ENCODE measurements around the gene GTF2IRD1.
"Not testable (repeated sequence)": the region's sequence is repeated elsewhere in the genome, so short reads cannot be mapped to it uniquely, and the experiment has no call there.

Gene GTF2IRD1

DNA sequence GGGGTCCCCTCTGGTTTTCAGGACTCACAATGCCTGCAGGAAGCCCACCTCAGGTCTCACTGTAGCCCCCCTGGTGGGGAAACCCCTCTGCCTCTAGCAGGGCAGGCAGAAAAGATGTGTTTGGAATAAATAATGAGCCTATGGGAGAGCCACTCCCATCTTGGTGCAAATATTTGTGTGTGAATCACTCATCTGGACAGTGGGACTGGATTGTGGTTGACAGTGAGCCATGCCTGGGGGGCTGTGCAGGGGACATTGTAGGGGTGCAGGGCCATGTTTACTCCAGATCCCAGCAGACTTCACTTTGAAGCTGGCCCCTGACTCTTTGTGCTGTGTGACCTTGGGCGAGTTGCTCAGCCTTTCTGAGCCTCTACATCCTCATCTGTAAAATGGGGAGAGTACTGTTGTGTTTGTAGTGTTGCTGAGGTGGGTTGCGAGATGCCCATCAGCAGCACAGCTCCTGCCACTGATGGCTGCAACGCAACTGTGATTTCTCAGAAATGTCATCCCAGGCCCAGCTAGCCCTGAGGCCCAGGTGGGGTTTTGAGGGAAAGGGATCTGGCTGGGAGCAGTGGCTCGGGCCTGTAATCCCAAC is 20.7 kb downstream of the GTF2IRD1 start:
- DNase-seq, result peak; percentile 49

GRCh38 chr7:74475243-74475986 is 21.7 kb downstream of the GTF2IRD1 start:
- no peak for DNase-seq

DNA sequence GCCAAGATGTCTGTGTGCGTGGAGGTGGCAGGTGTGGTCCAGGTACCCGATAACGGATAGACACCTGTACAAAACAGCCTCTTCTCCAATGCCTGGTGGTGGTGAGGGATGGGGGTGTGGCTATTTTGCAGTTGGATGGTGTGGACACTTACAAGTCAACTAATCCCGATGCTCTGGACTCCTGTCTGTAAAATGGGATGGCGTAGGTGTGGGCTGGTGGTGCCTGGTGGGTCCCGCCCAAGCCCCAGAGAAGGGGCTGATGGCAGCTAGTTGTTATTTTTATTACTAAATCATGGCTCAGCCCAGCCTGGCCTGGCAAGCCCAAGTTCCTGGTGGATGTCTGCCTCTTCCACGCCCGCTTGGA is 22.3 kb downstream of the GTF2IRD1 start:
- no peak for DNase-seq

GRCh38 chr7:74476626-74477025 is 22.9 kb downstream of the GTF2IRD1 start:
- DNase-seq, result no peak

DNA sequence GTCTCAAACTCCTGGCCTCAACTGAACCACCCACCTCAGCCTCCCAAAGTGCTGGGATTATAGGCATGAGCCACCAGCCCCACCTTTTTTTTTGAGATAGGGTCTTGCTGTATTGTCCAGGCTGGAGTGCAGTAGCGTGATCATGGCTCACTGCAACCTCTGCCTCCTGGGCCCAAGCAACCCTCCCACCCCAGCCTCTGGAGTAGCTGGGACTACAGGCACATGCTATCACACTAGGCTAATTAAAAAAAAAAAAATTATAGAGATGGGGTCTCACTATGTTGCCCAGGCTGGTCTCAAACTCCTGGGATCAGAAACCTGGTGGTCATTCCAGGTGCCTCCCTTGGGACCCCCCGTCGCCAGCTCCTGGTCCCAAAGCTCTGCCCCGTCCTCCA is 25.0 kb downstream of the GTF2IRD1 start:
- no peak for DNase-seq

GRCh38 chr7:74479066-74479781 is 25.5 kb downstream of the GTF2IRD1 start:
- DNase-seq, result no peak

- DNase-seq, result peak; percentile 69
Measured at GRCh38 chr7:74479961-74480829, 26.5 kb downstream of the GTF2IRD1 start.

DNA sequence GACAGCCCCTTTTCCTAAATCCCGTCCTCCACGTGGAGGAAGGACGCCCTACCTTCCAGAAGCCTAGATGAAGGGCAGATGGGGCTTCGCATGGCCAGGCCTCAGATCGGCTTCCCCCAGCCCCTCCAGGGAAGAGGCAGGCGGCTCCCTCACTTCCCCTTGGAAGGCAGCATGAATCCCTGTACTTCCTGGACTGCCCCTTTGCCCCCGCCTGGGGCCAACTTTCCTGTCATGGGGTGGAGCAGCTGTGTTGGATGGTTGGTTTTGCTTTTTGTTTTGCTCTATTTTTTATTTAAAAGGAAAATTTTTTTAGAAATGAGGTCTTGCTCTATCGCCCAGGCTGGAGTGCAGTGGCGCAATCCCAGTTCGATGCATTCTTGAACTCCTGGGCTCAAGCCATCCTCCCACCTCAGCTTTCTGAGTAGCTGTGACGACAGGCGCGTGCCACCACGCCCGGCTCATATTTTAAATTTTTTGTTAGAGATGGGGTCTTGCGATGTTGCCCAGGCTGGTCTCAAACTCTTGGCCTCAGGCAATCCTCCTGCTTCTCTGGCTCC is 27.2 kb downstream of the GTF2IRD1 start:
- DNase-seq, result peak; percentile 42

GRCh38 chr7:74481458-74482196 is 27.9 kb downstream of the GTF2IRD1 start:
- no peak for DNase-seq

DNA sequence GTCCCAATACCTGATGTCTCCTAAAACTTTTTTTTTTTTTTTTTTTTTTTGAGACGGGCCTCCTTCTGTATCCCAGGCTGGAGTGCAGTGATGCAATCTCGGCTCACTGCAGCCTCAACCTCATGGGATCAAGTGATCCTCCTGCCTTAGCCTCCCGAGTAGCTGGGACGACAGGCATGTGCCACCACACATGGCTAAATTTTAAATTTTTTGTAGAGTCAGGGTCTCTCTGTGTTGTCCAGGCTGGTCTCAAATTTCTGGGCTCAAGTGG is 28.4 kb downstream of the GTF2IRD1 start:
- DNase-seq, result no peak

DNA sequence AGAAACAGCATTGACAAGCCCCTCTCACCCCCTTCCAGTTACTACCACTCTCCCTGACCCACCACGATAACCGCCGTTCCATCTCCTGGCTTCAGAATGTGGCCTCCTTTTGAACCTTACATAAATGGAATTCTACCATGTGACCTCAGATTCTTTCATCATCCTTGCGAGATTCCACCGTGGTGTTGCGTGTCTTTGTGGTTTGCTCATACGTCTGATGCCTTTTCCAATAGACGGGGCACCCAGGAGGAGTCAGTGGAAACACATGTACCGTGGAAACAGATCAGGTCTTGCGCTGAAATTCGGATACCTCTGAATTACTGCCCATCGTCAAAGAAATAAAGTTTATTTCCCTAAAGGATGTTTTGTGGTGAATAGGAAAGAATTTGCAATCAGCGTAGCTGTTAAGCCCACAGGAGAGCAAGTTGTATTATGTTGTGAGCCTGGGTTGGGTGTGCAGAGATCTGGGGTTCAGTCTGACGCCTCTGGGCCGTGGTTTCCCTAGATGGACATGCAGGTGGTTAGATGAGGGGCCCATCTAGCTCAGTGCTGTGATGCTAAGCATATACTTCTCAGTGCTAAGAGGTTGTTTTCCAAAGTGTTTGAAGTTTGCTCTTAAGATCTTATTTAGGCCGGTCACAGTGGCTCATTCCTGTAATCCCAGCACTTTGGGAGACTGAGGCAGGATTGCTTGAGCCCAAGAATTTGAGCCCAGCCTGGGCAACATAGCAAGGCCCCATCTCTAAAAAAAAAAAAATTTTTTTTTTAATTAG is 29.1 kb downstream of the GTF2IRD1 start:
- peak; percentile 93 for DNase-seq

DNA sequence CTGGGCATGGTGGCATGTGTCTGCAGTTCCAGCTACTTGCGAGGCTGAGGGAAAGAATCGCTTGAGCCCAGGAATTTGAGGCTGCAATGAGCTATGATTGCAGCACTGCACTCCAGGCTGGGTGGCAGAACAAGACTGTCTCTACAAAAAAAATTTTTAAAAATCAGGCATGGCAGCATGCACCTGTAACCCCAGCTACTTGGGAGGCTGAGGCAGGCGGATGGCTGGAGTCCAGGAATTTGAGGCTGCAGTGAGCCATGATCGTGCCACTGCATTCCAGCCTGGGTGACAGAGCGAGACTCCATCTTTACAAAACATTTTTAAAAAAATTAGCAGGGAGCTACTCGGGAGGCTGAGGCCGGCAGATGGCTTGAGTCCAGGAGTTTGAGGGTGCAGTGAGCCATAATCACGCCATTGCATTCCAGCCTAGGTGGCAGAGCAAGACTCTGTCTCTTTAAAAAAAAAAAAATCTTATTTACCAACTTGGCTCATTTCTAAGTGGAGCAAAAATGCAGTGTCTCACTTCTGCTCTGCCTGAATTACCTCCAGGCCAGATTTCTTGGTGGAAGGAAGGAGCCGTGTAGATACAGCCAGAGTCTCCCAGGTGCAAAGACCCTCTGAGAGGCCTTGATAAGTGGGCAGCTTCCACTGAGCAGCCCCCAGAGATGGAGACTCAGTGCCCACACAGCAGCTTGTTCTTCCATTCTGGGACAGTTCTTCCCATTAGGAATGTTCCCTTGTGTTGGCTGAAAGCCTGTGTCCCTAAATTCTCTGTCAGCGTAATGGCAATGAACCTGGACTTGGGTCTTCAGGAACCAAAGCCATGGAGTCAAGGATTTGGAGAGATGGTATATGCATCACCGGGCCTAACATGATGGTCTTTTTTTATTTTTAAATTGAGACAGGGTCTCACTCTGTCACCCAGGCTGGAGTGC is 30.0 kb downstream of the GTF2IRD1 start:
- DNase-seq, result peak; percentile 84

- DNase-seq, result no peak
Measured at GRCh38 chr7:74485611-74486010, 31.9 kb downstream of the GTF2IRD1 start.

GRCh38 chr7:74488518-74489030 is 34.9 kb downstream of the GTF2IRD1 start:
- not testable (repeated sequence) for DNase-seq

GRCh38 chr7:74489997-74490945 is 36.6 kb downstream of the GTF2IRD1 start:
- no peak for DNase-seq

DNA sequence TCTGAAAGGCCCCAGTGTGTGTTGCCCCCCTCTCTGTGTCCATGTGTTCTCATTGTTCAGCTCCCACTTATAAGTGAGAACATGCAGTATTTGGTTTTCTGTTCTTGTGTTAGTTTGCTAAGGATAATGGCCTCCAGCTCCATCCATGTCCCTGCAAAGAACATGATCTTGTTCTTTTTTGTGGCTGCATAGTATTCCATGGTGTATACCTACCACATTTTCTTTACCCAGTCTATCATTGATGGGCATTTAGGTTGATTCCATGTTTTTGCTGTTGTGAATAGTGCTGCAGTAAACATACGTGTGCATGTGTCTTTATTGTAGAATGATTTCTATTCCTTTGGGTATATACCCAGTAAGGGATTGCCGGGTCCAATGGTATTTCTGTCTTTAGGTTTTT is 37.8 kb downstream of the GTF2IRD1 start:
- not testable (repeated sequence) for DNase-seq

- no peak for DNase-seq
Measured at GRCh38 chr7:74493295-74493694, 39.6 kb downstream of the GTF2IRD1 start.

GRCh38 chr7:74494076-74494548 is 40.4 kb downstream of the GTF2IRD1 start:
- no peak for DNase-seq
